ENCODE data around the gene ACO2. TPM values are rescaled to one million over a fixed set of nuclear protein-coding genes. Genes with fewer than 3 reads are reported as not detected.
A peak's percentile ranks its signal among the peaks of the same experiment; 100 is the strongest.

ACO2 gene
- polyA plus RNA-seq, 4 donors = 126 to 294 (median 217) TPM

DNA sequence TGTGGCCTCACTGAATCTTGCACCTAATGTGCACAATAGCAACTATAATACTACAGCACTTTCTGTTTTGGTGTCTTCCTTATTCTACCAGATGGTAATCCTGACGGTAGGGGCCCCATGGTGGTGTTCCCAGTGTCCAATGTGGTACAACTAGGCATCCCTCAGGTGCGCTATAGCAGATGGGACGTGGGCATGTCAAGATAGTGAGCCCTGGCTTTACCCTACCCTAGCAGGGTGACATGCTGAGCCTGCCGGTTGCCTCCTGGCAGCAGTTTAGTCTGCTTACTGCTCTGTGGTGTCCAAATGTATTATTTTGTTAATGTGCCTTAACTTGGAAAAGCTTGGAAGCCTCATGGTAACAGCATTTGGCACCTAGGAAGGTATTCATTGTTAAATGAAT is 19.2 kb downstream of the ACO2 start:
- DNase-seq = no peak
- peaks cover 8 to 57% (median 12%) of the 10 kb centered on the region in 3 donors for H3K4me1 ChIP-seq (ENCODE audit: control insufficient read depth in 3 of 3, insufficient read depth in 2 of 3, low read depth in 1 of 3, low read length in 2 of 3)
- H3K36me3 ChIP-seq (ENCODE audit: control insufficient read depth in 3 of 3, insufficient read depth in 2 of 3, low read depth in 1 of 3, low read length in 3 of 3) = peaks cover 3 to 35% (median 7%) of the 10 kb centered on the region in 3 donors
- H3K9me3 ChIP-seq (ENCODE audit: control insufficient read depth in 2 of 2, insufficient read depth in 1 of 2, low read depth in 1 of 2, low read length in 1 of 2) = no peaks in the 10 kb centered on the region
- H3K27ac ChIP-seq (ENCODE audit: low read depth in 1 of 3, low read length in 2 of 3) = peak overlapping the region; percentile 26 to 80 (median 65)
- H3K27me3 ChIP-seq (ENCODE audit: control insufficient read depth in 3 of 3, insufficient read depth in 3 of 3, low read length in 3 of 3) = no peaks in the 10 kb centered on the region
- WGBS, 3 donors = 52 to 77% (median 66%) methylated on average over 4 of the region's 4 CpGs
- no peak for FAIRE-seq
- no peak overlapping the region for H3K4me3 ChIP-seq (ENCODE audit: low read depth in 1 of 3, low read length in 3 of 3)

DNA sequence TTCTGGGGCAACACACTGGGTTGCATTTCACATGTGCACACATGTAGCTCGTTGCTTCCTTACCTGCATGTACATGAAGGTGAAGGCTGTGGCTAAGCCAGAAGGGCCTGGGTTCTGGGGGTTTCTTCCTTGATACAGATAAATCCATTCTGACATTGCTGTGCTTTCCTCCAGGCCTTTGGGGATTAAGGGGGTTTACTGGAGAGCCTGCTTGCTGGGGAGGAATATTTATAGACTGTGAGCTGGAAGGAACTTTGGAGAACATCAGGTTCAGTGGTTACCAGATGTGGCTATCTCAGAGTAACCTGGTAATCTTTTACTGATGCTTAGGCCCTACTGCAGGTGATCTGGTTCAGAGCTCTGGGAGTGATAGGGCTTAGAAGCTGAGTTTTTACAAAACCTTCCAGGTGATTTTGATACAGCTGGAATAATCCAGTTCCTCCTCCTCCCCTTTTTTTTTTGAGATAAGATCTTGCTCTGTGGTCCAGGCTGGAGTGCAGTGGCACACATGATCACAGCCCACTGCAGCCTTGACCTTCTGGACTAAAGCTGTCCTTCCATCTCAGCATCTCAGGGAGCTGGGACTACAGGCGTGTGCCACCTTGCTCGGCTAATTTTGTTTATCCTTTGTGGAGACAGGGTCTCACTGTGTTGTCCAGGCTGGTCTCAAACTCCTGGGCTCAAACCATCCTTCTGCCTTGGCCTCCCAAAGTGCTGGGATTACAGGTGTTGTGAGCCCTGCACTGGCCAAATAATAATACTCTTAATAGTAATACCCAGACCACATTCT is 19.9 kb downstream of the ACO2 start:
- no peaks in the 10 kb centered on the region for H3K27me3 ChIP-seq (ENCODE audit: control insufficient read depth in 3 of 3, insufficient read depth in 3 of 3, low read length in 3 of 3)
- H3K9me3 ChIP-seq (ENCODE audit: control insufficient read depth in 2 of 2, insufficient read depth in 1 of 2, low read depth in 1 of 2, low read length in 1 of 2) = no peaks in the 10 kb centered on the region
- no peak overlapping the region for H3K4me3 ChIP-seq (ENCODE audit: low read depth in 1 of 3, low read length in 3 of 3)
- 49 to 72% (median 61%) methylated on average over 3 of the region's 3 CpGs for WGBS, 3 donors
- FAIRE-seq (no peak), DNase-seq (no peak)
- peak overlapping the region; percentile 39 to 80 (median 65) for H3K27ac ChIP-seq (ENCODE audit: low read depth in 1 of 3, low read length in 2 of 3)
- H3K4me1 ChIP-seq (ENCODE audit: control insufficient read depth in 3 of 3, insufficient read depth in 2 of 3, low read depth in 1 of 3, low read length in 2 of 3) = peaks cover 8 to 57% (median 12%) of the 10 kb centered on the region in 3 donors
- H3K36me3 ChIP-seq (ENCODE audit: control insufficient read depth in 3 of 3, insufficient read depth in 2 of 3, low read depth in 1 of 3, low read length in 3 of 3) = peaks cover 3 to 35% (median 6%) of the 10 kb centered on the region in 3 donors

DNA sequence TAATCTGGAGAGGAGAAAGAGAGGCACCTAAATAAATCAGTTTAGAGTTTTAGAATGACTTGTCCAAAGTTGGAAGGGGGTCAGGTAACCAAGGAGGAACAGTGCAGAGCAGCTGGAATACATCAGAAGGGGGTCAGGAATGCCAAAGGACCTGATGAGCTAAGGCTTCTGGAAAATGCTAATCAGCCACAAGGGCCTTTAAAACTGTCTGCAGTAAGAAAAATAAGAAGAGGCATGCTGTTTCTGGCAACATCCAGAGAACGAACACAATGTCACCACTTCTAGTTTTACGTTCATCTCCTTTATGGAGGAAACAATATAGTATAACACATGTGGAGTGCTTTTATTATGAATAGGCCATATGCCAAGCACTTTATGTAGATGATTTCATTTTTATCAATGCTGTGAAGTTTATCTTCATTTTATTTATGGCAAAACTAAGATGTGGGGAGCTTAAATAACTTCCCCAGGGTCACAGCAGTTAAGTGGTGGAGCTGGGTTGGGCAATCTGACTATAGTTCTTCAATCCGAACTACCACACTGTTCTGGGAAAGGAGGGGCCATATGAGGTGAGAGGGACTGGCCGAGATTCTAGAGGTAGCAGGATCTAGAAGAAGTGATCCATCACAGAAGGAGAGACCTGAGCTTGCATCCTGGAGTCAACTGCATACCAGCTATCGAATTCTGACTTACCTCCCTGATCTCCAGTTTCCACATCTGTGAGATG is 22.6 kb downstream of the ACO2 start:
- WGBS, 3 donors = 56 to 73% (median 62%) methylated on average over 5 of the region's 5 CpGs
- H3K27me3 ChIP-seq (ENCODE audit: control insufficient read depth in 3 of 3, insufficient read depth in 3 of 3, low read length in 3 of 3) = no peaks in the 10 kb centered on the region
- H3K4me1 ChIP-seq (ENCODE audit: control insufficient read depth in 3 of 3, insufficient read depth in 2 of 3, low read depth in 1 of 3, low read length in 2 of 3) = peaks cover 6 to 42% (median 12%) of the 10 kb centered on the region in 3 donors
- peaks cover 6 to 53% (median 8%) of the 10 kb centered on the region in 3 donors for H3K36me3 ChIP-seq (ENCODE audit: control insufficient read depth in 3 of 3, insufficient read depth in 2 of 3, low read depth in 1 of 3, low read length in 3 of 3)
- FAIRE-seq (no peak), DNase-seq (no peak)
- peak overlapping the region in 2 of 3 donors; percentile 8 to 15 for H3K27ac ChIP-seq (ENCODE audit: low read depth in 1 of 3, low read length in 2 of 3)
- no peaks in the 10 kb centered on the region for H3K9me3 ChIP-seq (ENCODE audit: control insufficient read depth in 2 of 2, insufficient read depth in 1 of 2, low read depth in 1 of 2, low read length in 1 of 2)
- no peak overlapping the region for H3K4me3 ChIP-seq (ENCODE audit: low read depth in 1 of 3, low read length in 3 of 3)

DNA sequence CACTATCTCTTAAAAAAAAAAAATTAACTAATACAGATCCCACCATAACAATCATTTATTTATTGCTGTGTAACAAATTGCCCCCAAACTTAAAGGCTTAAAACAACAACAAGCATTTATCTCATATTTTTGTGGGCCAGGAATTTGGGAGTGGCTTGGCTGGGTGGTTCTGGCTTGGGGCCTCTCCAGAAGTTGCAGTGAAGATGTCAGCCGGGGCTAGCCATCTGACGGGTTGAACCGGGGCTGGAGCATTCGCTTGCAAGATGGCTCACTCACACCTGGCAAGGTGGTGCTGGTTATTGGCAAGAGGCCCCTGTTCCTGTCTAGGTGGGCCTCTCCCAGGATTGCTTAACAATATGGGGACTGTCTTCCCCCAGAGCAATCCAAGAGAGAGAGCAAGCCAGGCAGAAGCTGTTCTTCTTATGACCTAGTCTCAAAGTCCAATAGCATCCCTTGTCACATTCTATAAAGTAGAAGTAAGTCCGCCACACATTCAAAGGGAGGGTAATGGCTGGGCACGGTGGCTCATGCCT is 29.5 kb downstream of the ACO2 start:
- H3K27ac ChIP-seq (ENCODE audit: low read depth in 1 of 3, low read length in 2 of 3) = peak overlapping the region in 2 of 3 donors; percentile 69 to 73
- H3K4me1 ChIP-seq (ENCODE audit: control insufficient read depth in 3 of 3, insufficient read depth in 2 of 3, low read depth in 1 of 3, low read length in 2 of 3) = peaks cover 0 to 38% (median 0%) of the 10 kb centered on the region in 3 donors
- no peak overlapping the region for H3K4me3 ChIP-seq (ENCODE audit: low read depth in 1 of 3, low read length in 3 of 3)
- FAIRE-seq (no peak), DNase-seq (peak; percentile 34 to 83)
- H3K27me3 ChIP-seq (ENCODE audit: control insufficient read depth in 3 of 3, insufficient read depth in 3 of 3, low read length in 3 of 3) = no peaks in the 10 kb centered on the region
- H3K36me3 ChIP-seq (ENCODE audit: control insufficient read depth in 3 of 3, insufficient read depth in 2 of 3, low read depth in 1 of 3, low read length in 3 of 3) = peaks cover 11 to 80% (median 13%) of the 10 kb centered on the region in 3 donors
- 61 to 64% (median 62%) methylated on average over 6 of the region's 6 CpGs for WGBS, 3 donors
- H3K9me3 ChIP-seq (ENCODE audit: control insufficient read depth in 2 of 2, insufficient read depth in 1 of 2, low read depth in 1 of 2, low read length in 1 of 2) = no peaks in the 10 kb centered on the region

DNA sequence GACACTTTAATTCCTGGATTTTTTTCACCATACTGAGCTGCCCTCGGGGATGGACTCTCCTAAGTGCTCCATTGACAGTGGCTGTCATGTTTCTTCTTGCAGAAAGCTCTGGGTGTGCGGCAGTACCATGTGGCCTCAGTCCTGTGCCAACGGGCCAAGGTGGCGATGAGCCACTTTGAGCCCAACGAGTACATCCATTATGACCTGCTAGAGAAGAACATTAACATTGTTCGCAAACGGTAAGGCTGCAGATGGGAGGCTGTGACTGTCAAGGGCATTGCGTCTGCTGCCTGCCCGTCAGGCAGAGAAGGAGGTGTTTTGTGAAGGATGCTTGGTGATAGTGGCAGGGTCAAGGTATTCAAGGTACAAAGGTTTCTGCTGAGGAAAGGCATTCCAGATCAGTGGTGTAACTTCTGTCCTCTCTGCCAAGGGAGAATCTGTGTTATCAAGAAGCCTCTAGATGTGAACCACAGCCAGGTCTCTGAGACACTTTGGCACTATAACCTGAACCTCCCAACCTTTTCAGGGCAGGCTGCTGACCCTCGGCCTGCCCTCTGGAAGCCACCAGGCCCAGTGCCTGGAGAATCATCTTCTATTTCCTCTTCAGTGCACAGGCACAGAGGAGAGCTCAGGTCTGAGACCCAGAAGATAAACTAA is 30.8 kb downstream of the ACO2 start:
- Histone ChIP-seq H3K27ac (ENCODE audit: low read depth in 1 of 3, low read length in 2 of 3) (peak overlapping the region; percentile 6 to 73 (median 19)), H3K4me1 (ENCODE audit: control insufficient read depth in 3 of 3, insufficient read depth in 2 of 3, low read depth in 1 of 3, low read length in 2 of 3) (peaks cover 0 to 38% (median 0%) of the 10 kb centered on the region in 3 donors), H3K9me3 (ENCODE audit: control insufficient read depth in 2 of 2, insufficient read depth in 1 of 2, low read depth in 1 of 2, low read length in 1 of 2) (no peaks in the 10 kb centered on the region), H3K27me3 (ENCODE audit: control insufficient read depth in 3 of 3, insufficient read depth in 3 of 3, low read length in 3 of 3) (no peaks in the 10 kb centered on the region), H3K4me3 (ENCODE audit: low read depth in 1 of 3, low read length in 3 of 3) (no peak overlapping the region), H3K36me3 (ENCODE audit: control insufficient read depth in 3 of 3, insufficient read depth in 2 of 3, low read depth in 1 of 3, low read length in 3 of 3) (peaks cover 11 to 82% (median 21%) of the 10 kb centered on the region in 3 donors)
- DNase-seq = peak; percentile 80 to 94
- 48 to 81% (median 51%) methylated on average over 10 of the region's 10 CpGs for WGBS, 3 donors
- no peak for FAIRE-seq

DNA sequence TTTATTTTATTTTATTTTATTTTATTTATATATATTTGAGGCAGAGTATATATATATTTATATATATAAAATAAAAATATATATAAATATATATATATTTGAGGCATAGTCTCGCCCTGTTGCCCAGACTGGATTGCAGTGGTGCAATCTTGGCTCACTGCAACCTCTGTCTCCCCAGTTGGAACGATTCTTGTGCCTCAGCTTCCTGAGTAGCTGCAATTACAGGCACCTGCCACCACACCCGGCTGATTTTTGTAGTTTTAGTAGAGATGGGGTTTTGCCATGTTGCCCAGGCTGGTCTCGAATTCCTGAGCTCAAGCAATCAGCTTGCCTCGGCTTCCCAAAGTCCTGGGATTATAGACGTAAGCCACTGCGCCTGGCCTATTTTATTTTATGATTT is 31.4 kb downstream of the ACO2 start:
- no peak for FAIRE-seq
- DNase-seq = no peak
- Histone ChIP-seq H3K36me3 (ENCODE audit: control insufficient read depth in 3 of 3, insufficient read depth in 2 of 3, low read depth in 1 of 3, low read length in 3 of 3) (peaks cover 11 to 82% (median 24%) of the 10 kb centered on the region in 3 donors), H3K27me3 (ENCODE audit: control insufficient read depth in 3 of 3, insufficient read depth in 3 of 3, low read length in 3 of 3) (no peaks in the 10 kb centered on the region), H3K27ac (ENCODE audit: low read depth in 1 of 3, low read length in 2 of 3) (peak overlapping the region in 1 of 3 donors; percentile 73), H3K9me3 (ENCODE audit: control insufficient read depth in 2 of 2, insufficient read depth in 1 of 2, low read depth in 1 of 2, low read length in 1 of 2) (no peaks in the 10 kb centered on the region), H3K4me3 (ENCODE audit: low read depth in 1 of 3, low read length in 3 of 3) (no peak overlapping the region), H3K4me1 (ENCODE audit: control insufficient read depth in 3 of 3, insufficient read depth in 2 of 3, low read depth in 1 of 3, low read length in 2 of 3) (peaks cover 0 to 38% (median 0%) of the 10 kb centered on the region in 3 donors)
- WGBS, 3 donors = 75 to 85% (median 78%) methylated on average over 7 of the region's 7 CpGs

DNA sequence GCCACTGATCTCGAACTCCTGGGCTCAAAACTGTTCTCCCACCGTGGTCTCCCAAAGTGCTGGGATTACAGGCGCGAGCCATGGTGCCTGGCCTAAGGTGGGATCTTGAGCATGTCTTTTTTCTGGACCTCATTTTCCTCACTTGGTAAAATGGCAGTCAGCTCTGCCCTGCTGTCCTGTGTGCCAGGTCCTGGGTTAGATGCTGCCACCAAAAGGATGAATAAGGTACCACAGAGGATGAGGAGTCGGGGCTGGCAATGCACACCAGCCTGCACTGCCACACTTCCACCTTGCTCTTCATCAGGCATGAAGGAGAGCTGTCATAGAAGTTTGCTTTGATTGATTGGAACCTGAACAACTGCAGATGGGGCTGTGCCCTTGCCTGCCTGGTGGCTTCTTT is 32.3 kb downstream of the ACO2 start:
- Histone ChIP-seq H3K36me3 (ENCODE audit: control insufficient read depth in 3 of 3, insufficient read depth in 2 of 3, low read depth in 1 of 3, low read length in 3 of 3) (peaks cover 11 to 81% (median 26%) of the 10 kb centered on the region in 3 donors), H3K27me3 (ENCODE audit: control insufficient read depth in 3 of 3, insufficient read depth in 3 of 3, low read length in 3 of 3) (no peaks in the 10 kb centered on the region), H3K4me1 (ENCODE audit: control insufficient read depth in 3 of 3, insufficient read depth in 2 of 3, low read depth in 1 of 3, low read length in 2 of 3) (peaks cover 0 to 38% (median 0%) of the 10 kb centered on the region in 3 donors), H3K4me3 (ENCODE audit: low read depth in 1 of 3, low read length in 3 of 3) (no peak overlapping the region), H3K9me3 (ENCODE audit: control insufficient read depth in 2 of 2, insufficient read depth in 1 of 2, low read depth in 1 of 2, low read length in 1 of 2) (no peaks in the 10 kb centered on the region), H3K27ac (ENCODE audit: low read depth in 1 of 3, low read length in 2 of 3) (peak overlapping the region in 1 of 3 donors; percentile 8)
- WGBS, 3 donors = 86 to 92% (median 88%) methylated on average over 5 of the region's 5 CpGs
- DNase-seq (peak in 1 of 2 donors; percentile 52), FAIRE-seq (no peak)

DNA sequence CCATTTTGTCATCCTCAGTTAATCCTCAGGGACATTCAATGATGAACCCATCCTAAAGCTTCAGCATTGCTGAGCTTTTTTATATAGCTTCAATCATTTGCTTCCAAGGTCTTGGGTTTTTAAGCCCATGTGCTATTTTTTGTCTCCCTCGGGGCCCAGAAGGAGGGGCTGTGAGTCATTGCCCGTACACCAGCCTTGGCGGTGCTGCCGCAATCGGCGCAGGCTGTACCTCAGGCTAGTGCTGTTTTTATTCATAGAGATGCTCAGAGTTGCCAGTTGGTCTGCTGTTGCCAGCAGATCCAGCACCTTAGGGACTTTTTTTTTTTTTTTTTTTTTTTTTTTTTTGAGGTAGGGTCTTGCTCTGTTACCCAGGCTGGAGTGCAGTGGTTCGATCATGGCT is 35.5 kb downstream of the ACO2 start:
- H3K4me3 ChIP-seq (ENCODE audit: low read depth in 1 of 3, low read length in 3 of 3) = no peak overlapping the region
- 80 to 93% (median 91%) methylated on average over 7 of the region's 7 CpGs for WGBS, 3 donors
- no peak overlapping the region for H3K27ac ChIP-seq (ENCODE audit: low read depth in 1 of 3, low read length in 2 of 3)
- no peaks in the 10 kb centered on the region for H3K9me3 ChIP-seq (ENCODE audit: control insufficient read depth in 2 of 2, insufficient read depth in 1 of 2, low read depth in 1 of 2, low read length in 1 of 2)
- FAIRE-seq = no peak
- H3K27me3 ChIP-seq (ENCODE audit: control insufficient read depth in 3 of 3, insufficient read depth in 3 of 3, low read length in 3 of 3) = no peaks in the 10 kb centered on the region
- DNase-seq = no peak
- peaks cover 11 to 95% (median 46%) of the 10 kb centered on the region in 3 donors for H3K36me3 ChIP-seq (ENCODE audit: control insufficient read depth in 3 of 3, insufficient read depth in 2 of 3, low read depth in 1 of 3, low read length in 3 of 3)
- peaks cover 0 to 17% (median 0%) of the 10 kb centered on the region in 3 donors for H3K4me1 ChIP-seq (ENCODE audit: control insufficient read depth in 3 of 3, insufficient read depth in 2 of 3, low read depth in 1 of 3, low read length in 2 of 3)
